Measurements from ENCODE around the gene RAB7A.
"Not testable (repeated sequence)": the region's sequence is repeated elsewhere in the genome, so short reads cannot be mapped to it uniquely, and the experiment has no call there.

The RAB7A gene

GRCh38 chr3:128815318-128816064, 89.5 kb downstream of the RAB7A start:
- DNase-seq (ENCODE audit: low read depth in 2 of 2, low spot score in 1 of 2): no peak

- DNase-seq (ENCODE audit: low read depth in 2 of 2, low spot score in 1 of 2): no peak
Measured at GRCh38 chr3:128818186-128818787, 92.3 kb downstream of the RAB7A start.

GRCh38 chr3:128820252-128820839, 94.4 kb downstream of the RAB7A start:
- no peak for DNase-seq (ENCODE audit: low read depth in 2 of 2, low spot score in 1 of 2)

- no peak for DNase-seq (ENCODE audit: low read depth in 2 of 2, low spot score in 1 of 2)
Measured at GRCh38 chr3:128823008-128823407, 97.0 kb downstream of the RAB7A start.

GRCh38 chr3:128823631-128824030, 97.6 kb downstream of the RAB7A start:
- DNase-seq (ENCODE audit: low read depth in 2 of 2, low spot score in 1 of 2): no peak

- no peak for DNase-seq (ENCODE audit: low read depth in 2 of 2, low spot score in 1 of 2)
Measured at GRCh38 chr3:128824132-128824850, 98.3 kb downstream of the RAB7A start.

GRCh38 chr3:128825117-128825725, 99.2 kb downstream of the RAB7A start:
- DNase-seq (ENCODE audit: low read depth in 2 of 2, low spot score in 1 of 2): no peak

- not testable (repeated sequence) for DNase-seq (ENCODE audit: low read depth in 2 of 2, low spot score in 1 of 2)
Measured at GRCh38 chr3:128829087-128829486, 103.1 kb downstream of the RAB7A start.

- DNase-seq (ENCODE audit: low read depth in 2 of 2, low spot score in 1 of 2): not testable (repeated sequence)
Measured at GRCh38 chr3:128829925-128830625, 104.1 kb downstream of the RAB7A start.

- not testable (repeated sequence) for DNase-seq (ENCODE audit: low read depth in 2 of 2, low spot score in 1 of 2)
Measured at GRCh38 chr3:128830762-128831161, 104.8 kb downstream of the RAB7A start.

- not testable (repeated sequence) for DNase-seq (ENCODE audit: low read depth in 2 of 2, low spot score in 1 of 2)
Measured at GRCh38 chr3:128832979-128833378, 107.0 kb downstream of the RAB7A start.

- DNase-seq (ENCODE audit: low read depth in 2 of 2, low spot score in 1 of 2): no peak
Measured at GRCh38 chr3:128835096-128835495, 109.1 kb downstream of the RAB7A start.

- no peak for DNase-seq (ENCODE audit: low read depth in 2 of 2, low spot score in 1 of 2)
Measured at GRCh38 chr3:128841926-128842920, 116.2 kb downstream of the RAB7A start.

GRCh38 chr3:128844502-128844901, 118.5 kb downstream of the RAB7A start:
- no peak for DNase-seq (ENCODE audit: low read depth in 2 of 2, low spot score in 1 of 2)

- no peak for DNase-seq (ENCODE audit: low read depth in 2 of 2, low spot score in 1 of 2)
Measured at GRCh38 chr3:128845119-128845777, 119.3 kb downstream of the RAB7A start.

GRCh38 chr3:128845778-128846485, 119.9 kb downstream of the RAB7A start:
- DNase-seq (ENCODE audit: low read depth in 2 of 2, low spot score in 1 of 2): peak; percentile 40 to 64

- DNase-seq (ENCODE audit: low read depth in 2 of 2, low spot score in 1 of 2): no peak
Measured at GRCh38 chr3:128846486-128846891, 120.5 kb downstream of the RAB7A start.

- DNase-seq (ENCODE audit: low read depth in 2 of 2, low spot score in 1 of 2): no peak
Measured at GRCh38 chr3:128847666-128848370, 121.8 kb downstream of the RAB7A start.
